Fibroblast of lung (primary cell): ENCODE data around the gene TBL1XR1. TPM values are rescaled to one million over a fixed set of nuclear protein-coding genes. Genes with fewer than 3 reads are reported as not detected.

Experiments
- DNase-seq, 2 donors: peaks; one replicate each; pipeline versions ENCODE4 v3.0.0 to v3.0.0-alpha.2; 2010; ENCODE audit warnings: low read depth in 2 of 2
- H2AFZ ChIP-seq: 2 replicates; pipeline ENCODE4 v1.5.1; 2012; ENCODE audit warnings: low read length, control low read depth, inconsistent platforms
- H3K27ac ChIP-seq: 2 replicates; pipeline ENCODE4 v1.5.1; 2011; ENCODE audit warnings: low read length, control low read depth; ENCODE audit not compliant: insufficient read depth
- H3K27me3 ChIP-seq: 2 replicates; pipeline ENCODE4 v1.5.1; 2011; ENCODE audit warnings: mild to moderate bottlenecking, low read length; ENCODE audit not compliant: control insufficient read depth, insufficient read depth
- H3K36me3 ChIP-seq: 2 replicates; pipeline ENCODE4 v1.5.1; 2011; ENCODE audit warnings: low read length; ENCODE audit not compliant: control insufficient read depth, insufficient read depth
- H3K4me1 ChIP-seq: 2 replicates; pipeline ENCODE4 v1.5.1; 2011; ENCODE audit warnings: low read length; ENCODE audit not compliant: control insufficient read depth, insufficient read depth; ENCODE audit errors: extremely low read depth
- H3K4me2 ChIP-seq: 2 replicates; pipeline ENCODE4 v1.5.1; 2011; ENCODE audit warnings: low read length, control low read depth; ENCODE audit not compliant: insufficient read depth; ENCODE audit errors: extremely low read depth
- H3K4me3 ChIP-seq, 4 experiments: fragments of 200-600 bp in 1 of 4; sonication (generic) in 1 of 4; replicated peaks in 1 of 4; 2 replicates each; pipeline ENCODE4 v1.5.1; 2011 to 2016; ENCODE audit warnings: low read length in 4 of 4, low read depth in 3 of 4, mild to moderate bottlenecking in 3 of 4, control low read depth in 2 of 4, inconsistent platforms in 1 of 4, mixed read lengths in 1 of 4; ENCODE audit not compliant: insufficient read depth in 1 of 4; ENCODE audit errors: control extremely low read depth in 1 of 4
- H3K79me2 ChIP-seq: 2 replicates; pipeline ENCODE4 v1.5.1; 2012; ENCODE audit warnings: mild to moderate bottlenecking, low read length, inconsistent platforms; ENCODE audit not compliant: control insufficient read depth, insufficient read depth
- H3K9ac ChIP-seq: 2 replicates; pipeline ENCODE4 v1.5.1; 2011; ENCODE audit warnings: mild to moderate bottlenecking, low read length, control low read depth; ENCODE audit not compliant: insufficient read depth
- H3K9me3 ChIP-seq: 2 replicates; pipeline ENCODE4 v1.5.1; 2012; ENCODE audit warnings: low read depth, low read length; ENCODE audit not compliant: control insufficient read depth, insufficient read depth
- H4K20me1 ChIP-seq: 2 replicates; pipeline ENCODE4 v1.5.1; 2011; ENCODE audit warnings: low read length; ENCODE audit not compliant: control insufficient read depth, insufficient read depth; ENCODE audit errors: extremely low read depth
- EZH2 ChIP-seq: IDR thresholded peaks from 2 replicates; pipeline ENCODE4 v1.5.1; 2012; ENCODE audit warnings: low read length, control low read depth, mild to moderate bottlenecking; ENCODE audit errors: missing control alignments
- polyA plus RNA-seq, 2 donors: library from polyadenylated mRNA; depleted of rRNA in 1 of 2; stranded (reverse) in 1 of 2; unstranded in 1 of 2; fragments of >200 nt; gene quantifications; 2 replicates each; pipeline ENCODE4 v1.2.1, GENCODE V29; 2011 to 2012; ENCODE audit warnings: missing spikeins in 1 of 2
- total RNA-seq: library from RNA; depleted of rRNA; stranded (reverse); fragments of >200 nt; gene quantifications from 2 replicates; pipeline ENCODE4 v1.2.1, GENCODE V29; 2014
- TF ChIP-seq, protein P1 (sequence below), 2 donors: IDR thresholded peaks in 1 of 2; conservative IDR thresholded peaks in 1 of 2; 1 replicate in 1 of 2; 2 replicates in 1 of 2; pipeline ENCODE4 v1.5.1; 2011 to 2012; ENCODE audit warnings: low read length in 2 of 2, control low read depth in 1 of 2, inconsistent platforms in 1 of 2, low read depth in 1 of 2, mild to moderate bottlenecking in 1 of 2

The TBL1XR1 gene
- total and polyA plus RNA-seq, 2 donors (not counting 1 experiment from before 2014, with no cell fraction given), result 115 to 369 TPM

DNA sequence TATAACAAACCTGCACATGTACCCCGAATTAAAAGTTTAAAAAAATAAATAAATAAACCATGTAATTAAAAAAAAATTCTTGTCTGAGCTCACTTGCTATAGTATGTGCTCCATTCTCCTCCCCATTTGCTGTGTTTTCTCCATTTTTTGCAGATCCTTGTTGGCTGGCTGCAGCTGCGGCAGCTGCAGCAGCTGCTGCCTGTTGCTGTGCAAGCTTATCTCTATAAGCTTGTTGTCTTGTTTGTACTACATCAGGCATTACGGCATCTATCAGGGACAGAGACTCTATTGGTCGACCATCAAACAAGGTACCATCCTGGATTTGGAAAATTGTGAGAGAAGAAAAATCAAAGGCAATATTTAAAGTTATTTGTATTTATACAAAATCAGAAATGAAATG, 145.9 kb downstream of the TBL1XR1 start:
- TF ChIP-seq EZH2, result no peak
- TF ChIP-seq, protein P1, sequence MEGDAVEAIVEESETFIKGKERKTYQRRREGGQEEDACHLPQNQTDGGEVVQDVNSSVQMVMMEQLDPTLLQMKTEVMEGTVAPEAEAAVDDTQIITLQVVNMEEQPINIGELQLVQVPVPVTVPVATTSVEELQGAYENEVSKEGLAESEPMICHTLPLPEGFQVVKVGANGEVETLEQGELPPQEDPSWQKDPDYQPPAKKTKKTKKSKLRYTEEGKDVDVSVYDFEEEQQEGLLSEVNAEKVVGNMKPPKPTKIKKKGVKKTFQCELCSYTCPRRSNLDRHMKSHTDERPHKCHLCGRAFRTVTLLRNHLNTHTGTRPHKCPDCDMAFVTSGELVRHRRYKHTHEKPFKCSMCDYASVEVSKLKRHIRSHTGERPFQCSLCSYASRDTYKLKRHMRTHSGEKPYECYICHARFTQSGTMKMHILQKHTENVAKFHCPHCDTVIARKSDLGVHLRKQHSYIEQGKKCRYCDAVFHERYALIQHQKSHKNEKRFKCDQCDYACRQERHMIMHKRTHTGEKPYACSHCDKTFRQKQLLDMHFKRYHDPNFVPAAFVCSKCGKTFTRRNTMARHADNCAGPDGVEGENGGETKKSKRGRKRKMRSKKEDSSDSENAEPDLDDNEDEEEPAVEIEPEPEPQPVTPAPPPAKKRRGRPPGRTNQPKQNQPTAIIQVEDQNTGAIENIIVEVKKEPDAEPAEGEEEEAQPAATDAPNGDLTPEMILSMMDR (conservative IDR thresholded peaks at IDR 0.05 in 1 of 2, IDR thresholded peaks at IDR 0.05 in 1 of 2; ENCODE audit: low read depth in 1 of 2, low read length in 2 of 2), result no peak
- H4K20me1 ChIP-seq, result no peaks in the 10 kb centered on the region
- H3K9ac ChIP-seq, result no peak overlapping the region
- H3K36me3 ChIP-seq, result peaks cover 2% of the 10 kb centered on the region
- no peaks in the 10 kb centered on the region for H3K4me1 ChIP-seq
- peak in 1 of 2 donors; percentile 36 for DNase-seq
- H3K27me3 ChIP-seq, result no peaks in the 10 kb centered on the region
- peaks cover 8% of the 10 kb centered on the region for H3K79me2 ChIP-seq
- no peak overlapping the region for H3K4me3 ChIP-seq
- no peak overlapping the region for H3K4me2 ChIP-seq
- no peak overlapping the region for H3K27ac ChIP-seq
- no peaks in the 10 kb centered on the region for H3K9me3 ChIP-seq
- no peak overlapping the region for H2AFZ ChIP-seq

GRCh38 chr3:177050501-177051237, 146.6 kb downstream of the TBL1XR1 start:
- H3K4me1 ChIP-seq, result no peaks in the 10 kb centered on the region
- H3K9ac ChIP-seq, result no peak overlapping the region
- H2AFZ ChIP-seq, result no peak overlapping the region
- peaks cover 2% of the 10 kb centered on the region for H3K36me3 ChIP-seq
- H3K79me2 ChIP-seq, result peaks cover 6% of the 10 kb centered on the region
- no peak overlapping the region for H3K4me2 ChIP-seq
- H3K9me3 ChIP-seq, result no peaks in the 10 kb centered on the region
- no peaks in the 10 kb centered on the region for H4K20me1 ChIP-seq
- H3K4me3 ChIP-seq, result no peak overlapping the region
- no peaks in the 10 kb centered on the region for H3K27me3 ChIP-seq
- no peak overlapping the region for H3K27ac ChIP-seq
- TF ChIP-seq, protein P1 (conservative IDR thresholded peaks at IDR 0.05 in 1 of 2, IDR thresholded peaks at IDR 0.05 in 1 of 2; ENCODE audit: low read depth in 1 of 2, low read length in 2 of 2), result peak; percentile 5 to 52
- no peak for TF ChIP-seq EZH2
- peak; percentile 61 to 79 for DNase-seq

- H3K9ac ChIP-seq, result no peak overlapping the region
- H3K4me3 ChIP-seq, result no peak overlapping the region
- DNase-seq, result no peak
- no peak overlapping the region for H3K4me2 ChIP-seq
- H3K27ac ChIP-seq, result no peak overlapping the region
- no peaks in the 10 kb centered on the region for H3K27me3 ChIP-seq
- H3K36me3 ChIP-seq, result peaks cover 4% of the 10 kb centered on the region
- H4K20me1 ChIP-seq, result no peaks in the 10 kb centered on the region
- no peaks in the 10 kb centered on the region for H3K4me1 ChIP-seq
- no peaks in the 10 kb centered on the region for H3K79me2 ChIP-seq
- no peaks in the 10 kb centered on the region for H3K9me3 ChIP-seq
- TF ChIP-seq, protein P1 (conservative IDR thresholded peaks at IDR 0.05 in 1 of 2, IDR thresholded peaks at IDR 0.05 in 1 of 2; ENCODE audit: low read depth in 1 of 2, low read length in 2 of 2), result no peak
- no peak for TF ChIP-seq EZH2
- no peak overlapping the region for H2AFZ ChIP-seq
Observed at GRCh38 chr3:177045767-177046166, 151.5 kb downstream of the TBL1XR1 start.
